IMR-90 (cell line): Measurements from ENCODE around the gene DDX10.

Experiments
- MXI1 ChIP-seq: IDR thresholded peaks from 2 replicates; pipeline ENCODE4 v1.6.1; 2012; ENCODE audit warnings: low read depth, mild to moderate bottlenecking, low read length, moderate library complexity, borderline replicate concordance
- POLR2A ChIP-seq: IDR thresholded peaks from 2 replicates; pipeline ENCODE4 v1.6.1; 2012; ENCODE audit warnings: mild to moderate bottlenecking, low read depth, low read length

DNA sequence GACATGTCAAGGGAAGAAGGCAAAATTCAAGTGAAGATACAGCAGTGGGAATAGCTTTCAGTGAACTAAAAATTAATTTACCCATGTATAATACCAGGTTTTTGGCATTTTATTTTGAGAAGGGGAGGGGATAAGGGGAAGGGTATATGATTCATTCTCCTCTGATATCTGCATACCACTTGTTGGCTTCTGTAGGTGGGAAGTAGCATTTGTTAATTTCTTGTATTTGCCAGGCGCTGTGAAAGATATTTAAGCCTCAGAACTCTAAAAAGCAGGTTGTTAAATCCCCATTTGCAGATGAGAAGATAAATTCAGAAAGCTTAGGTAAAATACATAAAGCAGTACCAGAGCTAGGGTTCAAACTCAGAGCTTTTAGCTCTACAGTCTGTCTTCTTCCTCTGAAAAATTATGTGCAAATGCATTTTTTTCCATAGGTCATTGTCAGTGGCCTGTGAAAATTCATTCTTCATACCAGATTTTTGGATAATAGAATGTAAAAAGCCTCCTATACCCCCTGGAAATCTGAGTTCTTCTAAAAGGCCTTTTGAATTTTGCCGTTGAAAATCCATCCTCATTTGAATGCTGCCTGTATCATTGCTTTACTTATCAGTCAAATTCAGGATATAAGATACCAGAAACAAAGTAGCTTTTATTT, 221.3 kb downstream of the DDX10 start:
- TF ChIP-seq POLR2A (no peak), MXI1 (no peak)
